Measurements from ENCODE around the gene DCXR.

GRCh38 chr17:81999587-81999975, 37.9 kb downstream of the DCXR start:
- no peak for TF ChIP-seq POLR2A (IDR thresholded peaks at IDR 0.05)
- TF ChIP-seq, protein P1, sequence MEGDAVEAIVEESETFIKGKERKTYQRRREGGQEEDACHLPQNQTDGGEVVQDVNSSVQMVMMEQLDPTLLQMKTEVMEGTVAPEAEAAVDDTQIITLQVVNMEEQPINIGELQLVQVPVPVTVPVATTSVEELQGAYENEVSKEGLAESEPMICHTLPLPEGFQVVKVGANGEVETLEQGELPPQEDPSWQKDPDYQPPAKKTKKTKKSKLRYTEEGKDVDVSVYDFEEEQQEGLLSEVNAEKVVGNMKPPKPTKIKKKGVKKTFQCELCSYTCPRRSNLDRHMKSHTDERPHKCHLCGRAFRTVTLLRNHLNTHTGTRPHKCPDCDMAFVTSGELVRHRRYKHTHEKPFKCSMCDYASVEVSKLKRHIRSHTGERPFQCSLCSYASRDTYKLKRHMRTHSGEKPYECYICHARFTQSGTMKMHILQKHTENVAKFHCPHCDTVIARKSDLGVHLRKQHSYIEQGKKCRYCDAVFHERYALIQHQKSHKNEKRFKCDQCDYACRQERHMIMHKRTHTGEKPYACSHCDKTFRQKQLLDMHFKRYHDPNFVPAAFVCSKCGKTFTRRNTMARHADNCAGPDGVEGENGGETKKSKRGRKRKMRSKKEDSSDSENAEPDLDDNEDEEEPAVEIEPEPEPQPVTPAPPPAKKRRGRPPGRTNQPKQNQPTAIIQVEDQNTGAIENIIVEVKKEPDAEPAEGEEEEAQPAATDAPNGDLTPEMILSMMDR (IDR thresholded peaks at IDR 0.05) = no peak
